ENCODE results near the gene NPR3. TPM values are rescaled to one million over a fixed set of nuclear protein-coding genes. Genes with fewer than 3 reads are reported as not detected.

Gene NPR3
- 10 to 100 TPM in 2 of 4 donors, 1 to 10 TPM in 2; 2.4 to 18.8 (median 10.9) TPM for total RNA-seq

- no peak for TF ChIP-seq CTCF (IDR thresholded peaks at IDR 0.05)
- no peak for TF ChIP-seq POLR2A (IDR thresholded peaks at IDR 0.05)
- DNase-seq (ENCODE audit: low spot score in 2 of 2): no peak
- intact Hi-C loops (cut with DNase I; ENCODE audit: low total_unique reads): no loop called here
- 0 to 2% methylated on average over 49 to 53 of the region's 55 CpGs for WGBS, 2 donors
- H3K4me3 ChIP-seq (ENCODE audit: low read depth, poor library complexity, severe bottlenecking): peak within 1 kb of the TSS; percentile 53
Observed at GRCh38 chr5:32710550-32711361, at the start of gene NPR3. Gene NPR3, plus strand, starts transcription at chr5:32711321. Its CDS starts 456 bp downstream, at chr5:32711777.

- no peak overlapping the region for H3K4me3 ChIP-seq (ENCODE audit: low read depth, poor library complexity, severe bottlenecking)
- WGBS, 2 donors: 60 to 76% methylated on average over 8 of the region's 8 CpGs
- DNase-seq (ENCODE audit: low spot score in 2 of 2): no peak
- intact Hi-C loops (cut with DNase I; ENCODE audit: low total_unique reads): no loop called here
- TF ChIP-seq CTCF (IDR thresholded peaks at IDR 0.05) (no peak), POLR2A (IDR thresholded peaks at IDR 0.05) (no peak)
Observed at GRCh38 chr5:32664523-32664922, 46.6 kb upstream of the NPR3 start.

- DNase-seq (ENCODE audit: low spot score in 2 of 2): no peak
- WGBS, 2 donors: 79 to 86% methylated on average over 11 of the region's 11 CpGs
- intact Hi-C loops (cut with DNase I; ENCODE audit: low total_unique reads): no loop called here
- TF ChIP-seq POLR2A (IDR thresholded peaks at IDR 0.05) (no peak), CTCF (IDR thresholded peaks at IDR 0.05) (no peak)
- H3K4me3 ChIP-seq (ENCODE audit: low read depth, poor library complexity, severe bottlenecking): no peak overlapping the region
Observed at GRCh38 chr5:32668552-32668951, 42.6 kb upstream of the NPR3 start.

GRCh38 chr5:32673272-32673671, 37.8 kb upstream of the NPR3 start:
- no peak for DNase-seq (ENCODE audit: low spot score in 2 of 2)
- no peak overlapping the region for H3K4me3 ChIP-seq (ENCODE audit: low read depth, poor library complexity, severe bottlenecking)
- intact Hi-C loops (cut with DNase I; ENCODE audit: low total_unique reads): no loop called here
- WGBS, 2 donors: 89 to 93% methylated on average over 7 to 12 of the region's 12 CpGs
- TF ChIP-seq POLR2A (IDR thresholded peaks at IDR 0.05): no peak
- no peak for TF ChIP-seq CTCF (IDR thresholded peaks at IDR 0.05)

GRCh38 chr5:32677023-32677422, 34.1 kb upstream of the NPR3 start:
- WGBS, 2 donors: 72 to 78% methylated on average over 7 of the region's 7 CpGs
- intact Hi-C loops (cut with DNase I; ENCODE audit: low total_unique reads): no loop called here
- TF ChIP-seq CTCF (IDR thresholded peaks at IDR 0.05) (no peak), POLR2A (IDR thresholded peaks at IDR 0.05) (no peak)
- DNase-seq (ENCODE audit: low spot score in 2 of 2): no peak
- no peak overlapping the region for H3K4me3 ChIP-seq (ENCODE audit: low read depth, poor library complexity, severe bottlenecking)
